ENCODE results near the gene MIXL1.

- TF ChIP-seq, protein P1, sequence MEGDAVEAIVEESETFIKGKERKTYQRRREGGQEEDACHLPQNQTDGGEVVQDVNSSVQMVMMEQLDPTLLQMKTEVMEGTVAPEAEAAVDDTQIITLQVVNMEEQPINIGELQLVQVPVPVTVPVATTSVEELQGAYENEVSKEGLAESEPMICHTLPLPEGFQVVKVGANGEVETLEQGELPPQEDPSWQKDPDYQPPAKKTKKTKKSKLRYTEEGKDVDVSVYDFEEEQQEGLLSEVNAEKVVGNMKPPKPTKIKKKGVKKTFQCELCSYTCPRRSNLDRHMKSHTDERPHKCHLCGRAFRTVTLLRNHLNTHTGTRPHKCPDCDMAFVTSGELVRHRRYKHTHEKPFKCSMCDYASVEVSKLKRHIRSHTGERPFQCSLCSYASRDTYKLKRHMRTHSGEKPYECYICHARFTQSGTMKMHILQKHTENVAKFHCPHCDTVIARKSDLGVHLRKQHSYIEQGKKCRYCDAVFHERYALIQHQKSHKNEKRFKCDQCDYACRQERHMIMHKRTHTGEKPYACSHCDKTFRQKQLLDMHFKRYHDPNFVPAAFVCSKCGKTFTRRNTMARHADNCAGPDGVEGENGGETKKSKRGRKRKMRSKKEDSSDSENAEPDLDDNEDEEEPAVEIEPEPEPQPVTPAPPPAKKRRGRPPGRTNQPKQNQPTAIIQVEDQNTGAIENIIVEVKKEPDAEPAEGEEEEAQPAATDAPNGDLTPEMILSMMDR (IDR thresholded peaks at IDR 0.05): no peak
- TF ChIP-seq POLR2A (IDR thresholded peaks at IDR 0.05): no peak
- TF ChIP-seq EP300 (IDR thresholded peaks at IDR 0.05; ENCODE audit: low read depth): no peak
- TF ChIP-seq POLR2AphosphoS5 (IDR thresholded peaks at IDR 0.05): no peak
Measured at GRCh38 chr1:226207048-226207447, 16.4 kb upstream of the MIXL1 start.
